Trophoblast cell (in vitro differentiated cells and primary cell): ENCODE data around the gene PDE5A.
A peak's percentile ranks its signal among the peaks of the same experiment; 100 is the strongest.

Source experiments
- DNase-seq, 2 donors: peaks; one replicate each; pipeline ENCODE4 v3.0.0-alpha.2; 2016
- H2AFZ ChIP-seq: 2 replicates; pipeline ENCODE4 v1.6.1; 2013; ENCODE audit warnings: low read length, moderate library complexity, mild to moderate bottlenecking; ENCODE audit not compliant: insufficient read depth, poor library complexity
- H2AK5ac ChIP-seq: 2 replicates; pipeline ENCODE4 v1.6.1; 2013; ENCODE audit warnings: mild to moderate bottlenecking, low read length
- H2BK120ac ChIP-seq: 2 replicates; pipeline ENCODE4 v1.6.1; 2013; ENCODE audit warnings: low read length, mild to moderate bottlenecking, moderate library complexity; ENCODE audit not compliant: insufficient read depth, poor library complexity
- H2BK12ac ChIP-seq: 2 replicates; pipeline ENCODE4 v1.6.1; 2013; ENCODE audit warnings: mild to moderate bottlenecking, low read length, moderate library complexity
- H2BK5ac ChIP-seq: 2 replicates; pipeline ENCODE4 v1.6.1; 2013; ENCODE audit warnings: low read length, low read depth, moderate library complexity, mild to moderate bottlenecking; ENCODE audit not compliant: poor library complexity
- H3K14ac ChIP-seq: 2 replicates; pipeline ENCODE4 v1.6.1; 2013; ENCODE audit warnings: mild to moderate bottlenecking, low read length
- H3K18ac ChIP-seq: 2 replicates; pipeline ENCODE4 v1.6.1; 2013; ENCODE audit warnings: mild to moderate bottlenecking, low read length
- H3K23ac ChIP-seq: 2 replicates; pipeline ENCODE4 v1.6.1; 2013; ENCODE audit warnings: low read length
- H3K27ac ChIP-seq: 2 replicates; pipeline ENCODE4 v1.5.1; 2013; ENCODE audit warnings: low read depth, mild to moderate bottlenecking, inconsistent platforms, low read length, moderate library complexity
- H3K27me3 ChIP-seq: 2 replicates; pipeline ENCODE4 v1.6.1; 2013; ENCODE audit warnings: inconsistent platforms, mild to moderate bottlenecking, low read length, moderate library complexity; ENCODE audit not compliant: insufficient read depth
- H3K36me3 ChIP-seq, 2 experiments: 1 replicate in 1 of 2; 2 replicates in 1 of 2; pipeline ENCODE4 v1.6.1; 2013; ENCODE audit warnings: low read length in 2 of 2, mild to moderate bottlenecking in 2 of 2, moderate library complexity in 1 of 2; ENCODE audit not compliant: insufficient read depth in 2 of 2, control insufficient read depth in 1 of 2
- H3K4ac ChIP-seq: 2 replicates; pipeline ENCODE4 v1.6.1; 2013; ENCODE audit warnings: low read depth, mild to moderate bottlenecking, low read length, moderate library complexity
- H3K4me1 ChIP-seq, 2 experiments: 1 replicate in 1 of 2; 2 replicates in 1 of 2; pipeline ENCODE4 v1.6.1; 2013; ENCODE audit warnings: low read length in 2 of 2, mild to moderate bottlenecking in 2 of 2, moderate library complexity in 1 of 2; ENCODE audit not compliant: insufficient read depth in 2 of 2, control insufficient read depth in 1 of 2
- H3K4me2 ChIP-seq: 2 replicates; pipeline ENCODE4 v1.6.1; 2013; ENCODE audit warnings: inconsistent platforms, mild to moderate bottlenecking, low read length, moderate library complexity
- H3K4me3 ChIP-seq: 2 replicates; pipeline ENCODE4 v1.5.1; 2013; ENCODE audit warnings: mild to moderate bottlenecking, low read depth, low read length, inconsistent platforms
- H3K79me1 ChIP-seq: one replicate; pipeline ENCODE4 v1.6.1; 2013; ENCODE audit warnings: low read length
- H3K79me2 ChIP-seq: 2 replicates; pipeline ENCODE4 v1.6.1; 2013; ENCODE audit warnings: low read length, mild to moderate bottlenecking; ENCODE audit not compliant: control insufficient read depth, insufficient read depth, poor library complexity
- H3K9ac ChIP-seq: 2 replicates; pipeline ENCODE4 v1.6.1; 2013; ENCODE audit warnings: mild to moderate bottlenecking, low read length
- H3K9me3 ChIP-seq: 2 replicates; pipeline ENCODE4 v1.6.1; 2013; ENCODE audit warnings: low read depth, mild to moderate bottlenecking, control low read depth, inconsistent platforms, low read length; ENCODE audit not compliant: insufficient read depth
- H4K12ac ChIP-seq: 2 replicates; pipeline ENCODE4 v1.6.1; 2013; ENCODE audit warnings: low read depth, mild to moderate bottlenecking, low read length, moderate library complexity
- H4K8ac ChIP-seq: 2 replicates; pipeline ENCODE4 v1.6.1; 2013; ENCODE audit warnings: low read depth, mild to moderate bottlenecking, low read length, moderate library complexity
- H4K91ac ChIP-seq: one replicate; pipeline ENCODE4 v1.6.1; 2013; ENCODE audit warnings: low read depth, mild to moderate bottlenecking, low read length, moderate library complexity
- WGBS: extraction: QIAGEN DNeasy Blood & Tissue Kit; methylation state at CpG from one replicate; pipeline ENCODE4 v1.1.7; 2013; ENCODE audit warnings: missing lambda C conversion rate; ENCODE audit not compliant: insufficient read length, insufficient coverage; ENCODE audit errors: extremely low coverage; 5-methylcytosine and 5-hydroxymethylcytosine counted together

The PDE5A gene

DNA sequence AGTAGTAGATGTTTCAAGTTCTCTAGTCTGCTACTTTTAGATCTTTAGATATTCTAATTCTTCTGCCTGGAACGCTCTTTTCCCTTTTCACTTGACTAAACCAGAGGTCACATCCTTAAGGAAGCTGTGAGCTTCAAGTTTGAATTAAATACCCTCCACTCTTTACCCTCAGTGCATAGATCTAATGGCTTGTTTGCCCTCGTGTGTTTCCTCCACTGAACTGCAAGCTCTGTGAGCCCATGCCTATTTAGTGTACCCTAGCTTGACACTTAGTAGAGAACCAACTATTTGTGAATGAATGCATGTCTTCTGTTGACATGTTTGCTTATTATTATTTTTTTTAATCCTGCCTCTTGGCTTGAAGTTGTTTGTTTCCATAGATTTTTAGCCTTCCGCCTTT is 138.3 kb downstream of the PDE5A start:
- Histone ChIP-seq H3K4me1 (no peaks in the 10 kb centered on the region), H3K79me2 (no peaks in the 10 kb centered on the region), H3K23ac (no peak overlapping the region), H3K4ac (no peak overlapping the region), H2BK5ac (no peak overlapping the region), H3K18ac (no peak overlapping the region), H3K4me3 (no peak overlapping the region), H3K14ac (no peak overlapping the region), H3K27me3 (no peaks in the 10 kb centered on the region), H3K27ac (no peak overlapping the region), H2BK120ac (no peak overlapping the region), H3K9me3 (no peaks in the 10 kb centered on the region), H4K8ac (no peak overlapping the region), H2AK5ac (no peak overlapping the region), H2AFZ (no peak overlapping the region), H4K12ac (no peak overlapping the region), H3K36me3 (peaks cover 2% of the 10 kb centered on the region in 2 experiments), H3K9ac (no peak overlapping the region), H3K4me2 (no peak overlapping the region), H2BK12ac (no peak overlapping the region), H4K91ac (no peak overlapping the region), H3K79me1 (no peaks in the 10 kb centered on the region)
- DNase-seq: peak in 1 of 2 donors; percentile 10
- WGBS: no CpG with 5 or more reads among the region's 3 CpGs

GRCh38 chr4:119489305-119489704 is 139.3 kb downstream of the PDE5A start:
- Histone ChIP-seq H2BK12ac (no peak overlapping the region), H3K9me3 (no peaks in the 10 kb centered on the region), H3K79me2 (no peaks in the 10 kb centered on the region), H3K79me1 (no peaks in the 10 kb centered on the region), H3K4me1 (no peaks in the 10 kb centered on the region), H3K27ac (no peak overlapping the region), H2BK5ac (no peak overlapping the region), H2BK120ac (no peak overlapping the region), H3K27me3 (no peaks in the 10 kb centered on the region), H4K8ac (no peak overlapping the region), H4K12ac (no peak overlapping the region), H4K91ac (no peak overlapping the region), H3K36me3 (no peaks in the 10 kb centered on the region), H3K23ac (no peak overlapping the region), H2AK5ac (no peak overlapping the region), H2AFZ (no peak overlapping the region), H3K9ac (no peak overlapping the region), H3K18ac (no peak overlapping the region), H3K4me3 (no peak overlapping the region), H3K4me2 (no peak overlapping the region), H3K14ac (no peak overlapping the region), H3K4ac (no peak overlapping the region)
- WGBS: no CpG with 5 or more reads among the region's 3 CpGs
- no peak for DNase-seq

DNA sequence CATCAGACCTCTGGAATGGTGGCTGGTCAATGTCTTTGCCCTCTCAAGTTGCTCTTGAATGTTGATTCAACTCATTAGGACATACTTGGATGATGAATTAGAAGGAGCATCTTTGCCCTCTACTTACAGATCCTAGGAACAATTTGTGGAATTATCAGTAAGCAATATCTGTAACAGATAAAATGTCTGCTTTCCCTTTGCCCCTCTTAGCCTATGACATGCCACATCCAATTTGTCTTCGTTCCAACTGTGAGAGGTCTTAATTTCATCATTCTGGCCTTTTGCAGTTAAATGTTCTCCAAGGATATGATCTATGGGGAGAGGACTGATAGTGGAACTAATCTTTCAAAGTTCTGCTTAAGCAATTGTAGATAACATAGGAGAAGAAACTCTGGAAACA is 148.3 kb downstream of the PDE5A start:
- Histone ChIP-seq H4K12ac (no peak overlapping the region), H3K27ac (no peak overlapping the region), H3K79me1 (no peaks in the 10 kb centered on the region), H2AFZ (no peak overlapping the region), H3K14ac (no peak overlapping the region), H3K27me3 (no peaks in the 10 kb centered on the region), H4K8ac (no peak overlapping the region), H3K9ac (no peak overlapping the region), H3K23ac (no peak overlapping the region), H2BK5ac (no peak overlapping the region), H4K91ac (no peak overlapping the region), H3K4me1 (no peaks in the 10 kb centered on the region), H3K4me3 (no peak overlapping the region), H3K9me3 (no peaks in the 10 kb centered on the region), H3K36me3 (peaks cover 3 to 13% of the 10 kb centered on the region in 2 experiments), H3K4me2 (no peak overlapping the region), H2BK12ac (no peak overlapping the region), H2AK5ac (no peak overlapping the region), H3K18ac (no peak overlapping the region), H3K4ac (no peak overlapping the region), H3K79me2 (no peaks in the 10 kb centered on the region), H2BK120ac (no peak overlapping the region)
- no peak for DNase-seq
- WGBS: no CpG with 5 or more reads among the region's 1 CpG

DNA sequence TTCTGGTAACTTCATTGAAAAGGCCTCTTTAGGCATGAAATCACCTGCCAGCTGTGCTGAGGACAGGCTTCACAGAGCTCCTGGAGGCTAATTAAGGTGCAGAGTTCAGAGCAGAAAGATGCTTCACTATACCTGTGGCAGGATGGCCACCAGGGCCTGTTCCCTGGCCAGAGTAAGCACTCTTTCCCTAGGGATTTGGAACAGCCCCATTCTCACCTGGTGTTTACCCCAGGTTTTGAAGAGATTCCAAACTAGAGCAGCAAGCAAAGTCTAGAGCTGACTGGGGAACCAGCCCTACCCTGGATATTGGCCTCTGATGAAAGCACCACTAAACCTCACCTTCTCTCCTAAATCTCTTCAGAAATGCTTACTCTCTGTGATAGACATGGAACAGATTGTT is 148.8 kb downstream of the PDE5A start:
- Histone ChIP-seq H3K4ac (no peak overlapping the region), H3K27ac (no peak overlapping the region), H2AFZ (no peak overlapping the region), H2AK5ac (no peak overlapping the region), H3K18ac (no peak overlapping the region), H3K4me1 (no peaks in the 10 kb centered on the region), H2BK120ac (no peak overlapping the region), H3K36me3 (peaks cover 3 to 13% of the 10 kb centered on the region in 2 experiments), H3K27me3 (no peaks in the 10 kb centered on the region), H4K12ac (no peak overlapping the region), H4K8ac (no peak overlapping the region), H3K9ac (no peak overlapping the region), H3K79me1 (no peaks in the 10 kb centered on the region), H4K91ac (no peak overlapping the region), H3K23ac (no peak overlapping the region), H3K79me2 (no peaks in the 10 kb centered on the region), H3K4me3 (no peak overlapping the region), H2BK5ac (no peak overlapping the region), H2BK12ac (no peak overlapping the region), H3K4me2 (no peak overlapping the region), H3K9me3 (no peaks in the 10 kb centered on the region), H3K14ac (no peak overlapping the region)
- no peak for DNase-seq
